Muscle of back (tissue), 11 donors: ENCODE data around the gene POU5F1. TPM values are rescaled to one million over a fixed set of nuclear protein-coding genes. Genes with fewer than 3 reads are reported as not detected.
"Not testable (repeated sequence)": the region's sequence is repeated elsewhere in the genome, so short reads cannot be mapped to it uniquely, and the experiment has no call there.

Experiments used
- DNase-seq, 3 donors: peaks; one replicate each; pipeline versions ENCODE4 v3.0.0 to v3.0.0-alpha.2; 2013
- polyA plus RNA-seq, 10 donors: library from polyadenylated mRNA; unstranded; fragments of 120-200 nt; gene quantifications; one replicate each; pipeline ENCODE4 v1.2.1, GENCODE V29; 2013; ENCODE audit not compliant: insufficient read length in 10 of 10

The POU5F1 gene
- polyA plus RNA-seq, 10 donors, result 0.41 to 3.4 (median 0.71) TPM; not detected in 1

- DNase-seq, result no peak
Measured at GRCh38 chr6:31169123-31169857, 1.2 kb downstream of the POU5F1 start.

DNA sequence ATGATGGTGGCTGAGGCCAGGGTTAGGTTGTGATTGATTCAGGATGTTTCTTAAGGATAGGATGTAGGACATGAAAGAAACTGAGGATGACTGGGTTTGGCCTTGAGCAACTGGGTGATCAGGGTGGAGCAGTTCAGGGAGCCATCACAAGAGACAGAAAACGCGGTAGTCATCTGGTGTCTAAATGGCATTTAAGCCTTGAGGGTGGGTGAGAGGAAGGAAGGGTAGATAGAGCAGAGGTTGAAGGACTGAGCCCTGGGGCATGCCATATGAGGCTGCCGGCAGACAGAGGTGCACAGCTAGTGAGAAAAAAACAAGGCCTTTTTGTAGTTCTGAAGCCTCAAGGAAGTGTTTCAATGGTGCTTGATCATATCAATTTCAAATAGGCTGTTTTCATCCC is 1.9 kb downstream of the POU5F1 start:
- DNase-seq, result no peak

GRCh38 chr6:31165986-31166385 is 4.5 kb downstream of the POU5F1 start:
- DNase-seq, result no peak

GRCh38 chr6:31165064-31165832 is 5.2 kb downstream of the POU5F1 start:
- DNase-seq, result not testable (repeated sequence)

DNA sequence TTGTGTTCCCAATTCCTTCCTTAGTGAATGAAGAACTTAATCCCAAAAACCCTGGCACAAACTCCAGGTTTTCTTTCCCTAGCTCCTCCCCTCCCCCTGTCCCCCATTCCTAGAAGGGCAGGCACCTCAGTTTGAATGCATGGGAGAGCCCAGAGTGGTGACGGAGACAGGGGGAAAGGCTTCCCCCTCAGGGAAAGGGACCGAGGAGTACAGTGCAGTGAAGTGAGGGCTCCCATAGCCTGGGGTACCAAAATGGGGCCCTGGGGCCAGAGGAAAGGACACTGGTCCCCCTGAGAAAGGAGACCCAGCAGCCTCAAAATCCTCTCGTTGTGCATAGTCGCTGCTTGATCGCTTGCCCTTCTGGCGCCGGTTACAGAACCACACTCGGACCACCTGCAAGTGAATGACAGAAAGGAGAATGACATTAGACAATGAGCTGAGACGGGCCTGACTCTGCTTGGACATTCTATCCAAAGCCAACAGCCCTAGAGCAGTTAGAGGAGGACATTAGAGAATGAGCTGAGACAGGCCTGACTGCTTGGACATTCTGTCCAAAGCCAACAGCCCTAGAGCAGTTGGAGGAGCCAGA is 5.9 kb downstream of the POU5F1 start:
- not testable (repeated sequence) for DNase-seq

DNA sequence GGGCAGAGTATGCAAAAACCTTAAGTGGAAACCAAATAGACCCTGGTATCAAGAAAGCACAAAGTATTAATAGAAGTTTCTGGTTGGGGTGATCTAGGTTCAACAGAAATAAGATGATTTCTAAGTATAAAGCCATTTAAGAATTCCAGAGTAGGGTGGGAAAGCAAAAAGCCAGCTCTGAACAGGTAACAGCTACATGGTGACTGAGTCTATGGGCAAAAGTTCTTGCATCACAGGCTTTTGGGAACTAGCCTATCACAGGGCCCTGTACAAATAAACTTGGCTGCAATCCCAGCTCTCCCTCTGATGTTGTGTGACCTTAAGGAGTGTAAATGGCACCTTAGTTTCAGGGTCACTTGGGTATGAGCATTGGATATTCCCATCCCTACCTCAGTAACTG is 6.6 kb downstream of the POU5F1 start:
- no peak for DNase-seq

GRCh38 chr6:31162463-31163165 is 7.9 kb downstream of the POU5F1 start:
- no peak for DNase-seq

DNA sequence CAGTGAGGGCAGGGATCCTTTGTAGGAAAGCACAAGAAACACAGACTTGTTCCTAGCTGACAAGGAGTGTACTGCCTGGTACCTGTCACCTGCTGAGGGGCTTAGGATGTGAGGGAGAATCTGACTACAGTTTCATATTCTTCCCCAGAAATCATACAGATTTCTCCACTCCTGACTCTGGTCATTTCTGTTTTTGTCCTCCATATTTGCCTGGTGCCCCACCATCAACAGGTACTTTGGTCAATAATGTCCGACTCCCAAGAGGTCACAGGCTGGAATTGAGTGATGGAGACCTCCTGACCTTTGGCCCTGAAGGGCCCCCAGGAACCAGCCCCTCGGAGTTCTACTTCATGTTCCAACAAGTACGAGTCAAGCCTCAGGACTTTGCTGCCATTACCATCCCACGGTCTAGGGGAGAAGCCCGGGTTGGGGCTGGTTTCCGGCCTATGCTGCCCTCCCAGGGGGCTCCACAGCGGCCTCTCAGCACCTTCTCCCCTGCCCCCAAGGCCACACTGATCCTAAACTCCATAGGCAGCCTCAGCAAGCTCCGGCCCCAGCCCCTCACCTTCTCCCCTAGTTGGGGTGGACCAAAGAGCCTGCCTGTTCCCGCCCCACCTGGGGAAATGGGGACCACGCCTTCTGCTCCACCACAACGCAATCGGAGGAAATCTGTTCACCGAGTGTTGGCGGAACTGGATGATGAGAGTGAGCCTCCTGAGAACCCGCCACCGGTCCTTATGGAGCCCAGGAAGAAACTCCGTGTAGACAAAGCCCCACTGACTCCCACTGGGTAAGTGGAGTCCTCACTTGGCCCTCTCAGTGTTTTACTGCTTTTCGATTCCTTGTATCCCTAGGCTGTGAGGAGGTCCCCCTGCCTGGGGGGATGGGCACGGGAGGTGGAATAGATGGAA is 9.0 kb downstream of the POU5F1 start:
- no peak for DNase-seq

- DNase-seq, result peak in 1 of 3 donors; percentile 21
Measured at GRCh38 chr6:31158863-31159855, 11.3 kb downstream of the POU5F1 start.

DNA sequence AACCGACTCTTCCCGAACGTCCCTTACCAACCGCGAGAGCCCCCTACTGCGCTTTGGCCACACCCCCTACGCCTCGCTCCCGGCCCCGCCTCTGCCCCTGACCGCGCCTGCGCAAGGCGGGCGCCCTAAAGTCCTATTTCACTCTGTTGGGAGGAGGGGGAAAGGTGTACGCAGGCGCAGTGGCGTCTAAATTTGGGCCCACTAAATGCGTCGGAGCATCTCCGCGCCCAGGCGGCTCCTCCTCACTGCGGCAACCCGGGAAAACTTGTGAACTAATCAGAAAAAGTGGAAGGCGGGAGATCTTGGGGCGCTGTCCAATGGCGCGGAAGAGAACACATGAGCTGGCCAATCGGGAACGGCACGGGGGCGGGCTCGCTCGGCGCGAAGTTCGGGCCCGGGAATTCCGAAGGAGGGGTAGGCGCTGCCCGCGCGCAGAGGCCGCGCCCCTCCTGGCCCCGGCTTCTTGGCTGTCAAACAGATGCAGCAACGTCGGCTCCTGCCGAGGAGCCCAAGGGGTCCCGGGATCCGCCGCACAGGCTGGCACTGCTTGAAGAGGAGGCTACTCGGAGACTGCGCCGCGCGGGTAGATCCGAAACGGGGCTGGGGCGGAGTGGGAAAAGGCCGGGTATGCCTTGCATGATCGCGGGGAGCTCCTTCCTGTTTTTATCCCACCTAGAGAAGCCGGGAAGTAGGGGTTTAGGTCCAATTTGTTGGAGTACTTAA is 12.2 kb downstream of the POU5F1 start, which contains the start of gene TCF19:
Gene TCF19, plus strand, starts transcription at position 450 of the 723 bp plus-strand sequence. CDS start 881 bp downstream, outside the sequence.
- peak; percentile 99 to 100 (median 100) for DNase-seq

- peak in 1 of 3 donors; percentile 16 for DNase-seq
Measured at GRCh38 chr6:31157513-31158139, 12.9 kb downstream of the POU5F1 start, which contains the start of gene CCHCR1. TSS of gene CCHCR1 (minus strand) at chr6:31157802. CDS start at chr6:31157600, 202 bp downstream.

GRCh38 chr6:31156641-31157040 is 13.8 kb downstream of the POU5F1 start:
- DNase-seq, result no peak

DNA sequence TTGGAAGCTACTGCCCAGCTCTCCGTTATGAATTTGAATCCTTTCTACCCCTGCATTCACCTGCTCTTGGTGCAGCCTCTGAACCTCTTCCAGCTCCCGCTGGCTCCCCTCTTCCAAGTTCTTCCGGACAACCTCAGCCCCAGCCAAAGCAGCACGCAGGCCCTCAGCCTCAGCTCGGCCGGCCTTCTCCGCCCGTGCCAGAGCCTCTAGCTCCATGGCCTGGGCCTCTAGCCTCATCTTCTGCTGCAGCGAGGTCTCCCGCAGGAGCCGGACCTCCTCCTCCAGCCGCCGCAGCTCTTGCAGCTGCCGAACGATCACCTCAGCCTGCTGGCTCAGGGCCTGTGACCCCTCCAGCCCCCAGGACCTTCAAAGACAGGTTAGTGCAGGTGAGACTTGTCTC is 16.0 kb downstream of the POU5F1 start:
- DNase-seq, result no peak

- DNase-seq, result no peak
Measured at GRCh38 chr6:31152781-31153180, 17.7 kb downstream of the POU5F1 start.

- DNase-seq, result no peak
Measured at GRCh38 chr6:31149827-31150447, 20.5 kb downstream of the POU5F1 start.

DNA sequence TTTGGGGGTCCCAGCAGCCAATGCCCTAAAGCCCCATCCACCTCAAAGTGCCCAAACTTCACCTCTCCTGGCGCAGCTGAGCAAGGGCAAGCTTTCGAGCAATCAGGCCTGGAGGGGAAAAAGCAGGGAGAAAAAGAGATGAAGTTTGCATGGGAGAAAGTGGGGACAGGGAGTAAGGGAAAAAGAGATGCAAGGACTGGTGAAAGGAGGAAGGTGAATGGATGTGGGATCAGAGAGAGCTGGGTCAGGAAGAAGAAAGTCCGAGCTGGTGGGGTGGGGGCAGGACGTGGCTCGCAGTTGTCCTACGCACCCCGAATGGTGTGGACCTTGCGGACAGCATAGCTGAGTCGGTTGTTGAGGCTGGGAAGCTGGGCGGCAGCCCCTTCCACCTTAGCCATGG is 25.1 kb downstream of the POU5F1 start:
- DNase-seq, result no peak

DNA sequence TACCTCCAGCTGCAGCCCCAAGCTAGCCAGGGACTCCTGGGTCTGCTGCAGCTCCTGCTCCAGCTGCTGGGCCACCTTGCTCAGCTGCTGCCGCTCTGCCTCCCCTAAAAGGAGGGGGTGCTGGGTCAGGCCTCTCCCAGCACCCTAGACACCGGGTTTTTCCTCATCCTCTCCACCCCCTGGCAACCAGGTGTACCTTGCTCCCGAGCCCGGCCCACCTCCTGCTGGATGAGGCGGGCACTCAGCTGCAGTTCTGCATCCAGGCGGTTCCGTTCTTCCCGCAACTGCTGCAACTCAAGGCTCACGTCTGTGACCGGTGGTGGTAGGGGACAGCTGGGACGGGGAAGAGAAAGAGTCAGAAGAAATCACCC is 25.5 kb downstream of the POU5F1 start:
- DNase-seq, result no peak
